Measurements from ENCODE around the gene YARS1. TPM values are rescaled to one million over a fixed set of nuclear protein-coding genes. Genes with fewer than 3 reads are reported as not detected.

YARS1 gene
- total RNA-seq (10 to 100 TPM; 31.6 to 94.0 TPM), polyA plus RNA-seq (10 to 100 TPM; 39.3 to 65.8 TPM)

DNA sequence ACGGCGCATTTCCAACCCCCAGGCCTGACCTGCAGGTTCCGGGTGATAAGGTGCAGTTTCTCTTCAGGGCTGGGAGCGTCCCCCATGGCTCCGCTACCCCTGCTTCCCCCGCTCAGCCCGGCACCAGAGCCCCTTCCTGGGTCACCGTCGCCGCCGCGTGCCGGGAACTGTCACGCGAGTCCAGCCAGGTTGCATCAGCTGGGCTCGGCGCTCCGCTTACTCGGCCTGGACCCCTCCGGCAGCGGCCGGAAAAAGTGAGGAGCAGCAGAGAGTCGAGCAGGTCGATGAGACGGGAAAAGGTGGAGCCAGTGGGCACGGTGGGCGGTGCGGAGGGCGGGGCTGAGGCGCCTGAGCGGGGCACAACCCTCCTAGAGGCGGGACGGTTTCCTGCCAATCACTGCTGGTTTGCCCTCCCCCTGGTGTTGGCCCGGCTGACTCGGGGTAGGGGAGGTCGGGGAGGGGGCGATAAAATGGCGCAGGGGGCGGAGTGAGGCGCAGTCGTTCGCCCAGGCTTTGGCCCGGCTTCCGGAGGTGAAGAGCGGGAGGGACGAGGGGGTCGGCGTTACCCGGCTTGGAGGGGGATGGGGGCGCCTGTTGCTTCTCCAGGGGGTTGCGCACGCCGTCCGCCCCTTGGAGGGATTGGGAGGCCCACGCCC lies at the start of gene YARS1, which contains the start of gene S100PBP:
YARS1 (minus strand) TSS at position 200 of the 656 bp plus-strand sequence; CDS start at position 86, 114 bp downstream.
S100PBP (plus strand) TSS at position 495 of the 656 bp plus-strand sequence. CDS start 8,447 bp downstream, outside the sequence.
- Histone ChIP-seq H3K9ac (ENCODE audit: low read depth in 1 of 2, low read length in 2 of 2) (peak within 1 kb of the TSS; percentile 69 to 91), H3K27ac (ENCODE audit: low read depth in 1 of 2, low read length in 2 of 2) (peak within 1 kb of the TSS; percentile 85 to 97), H3K4me1 (ENCODE audit: control insufficient read depth in 4 of 4, insufficient read depth in 4 of 4, low read length in 3 of 4) (peaks cover 0 to 29% (median 15%) of the 10 kb centered on the region in 4 donors), H3K36me3 (ENCODE audit: control insufficient read depth in 4 of 4, insufficient read depth in 3 of 4, low read depth in 1 of 4, low read length in 3 of 4) (no peaks in the 10 kb centered on the region), H3K4me3 (ENCODE audit: low read depth in 1 of 3, low read length in 3 of 3) (peak within 1 kb of the TSS; percentile 79 to 84 (median 84)), H3K27me3 (ENCODE audit: control insufficient read depth in 4 of 4, insufficient read depth in 4 of 4, low read length in 3 of 4) (no peaks in the 10 kb centered on the region), H3K9me3 (ENCODE audit: control insufficient read depth in 4 of 4, low read length in 3 of 4) (no peaks in the 10 kb centered on the region)
- WGBS, result under 1% methylated on average over 55 of the region's 55 CpGs
- peak; percentile 64 for TF ChIP-seq NR2F2 (IDR thresholded peaks at IDR 0.05)
- TF ChIP-seq RAD21 (IDR thresholded peaks at IDR 0.05), result peak; percentile 24 to 48
- TF ChIP-seq, protein P1, sequence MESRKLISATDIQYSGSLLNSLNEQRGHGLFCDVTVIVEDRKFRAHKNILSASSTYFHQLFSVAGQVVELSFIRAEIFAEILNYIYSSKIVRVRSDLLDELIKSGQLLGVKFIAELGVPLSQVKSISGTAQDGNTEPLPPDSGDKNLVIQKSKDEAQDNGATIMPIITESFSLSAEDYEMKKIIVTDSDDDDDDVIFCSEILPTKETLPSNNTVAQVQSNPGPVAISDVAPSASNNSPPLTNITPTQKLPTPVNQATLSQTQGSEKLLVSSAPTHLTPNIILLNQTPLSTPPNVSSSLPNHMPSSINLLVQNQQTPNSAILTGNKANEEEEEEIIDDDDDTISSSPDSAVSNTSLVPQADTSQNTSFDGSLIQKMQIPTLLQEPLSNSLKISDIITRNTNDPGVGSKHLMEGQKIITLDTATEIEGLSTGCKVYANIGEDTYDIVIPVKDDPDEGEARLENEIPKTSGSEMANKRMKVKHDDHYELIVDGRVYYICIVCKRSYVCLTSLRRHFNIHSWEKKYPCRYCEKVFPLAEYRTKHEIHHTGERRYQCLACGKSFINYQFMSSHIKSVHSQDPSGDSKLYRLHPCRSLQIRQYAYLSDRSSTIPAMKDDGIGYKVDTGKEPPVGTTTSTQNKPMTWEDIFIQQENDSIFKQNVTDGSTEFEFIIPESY (IDR thresholded peaks at IDR 0.05), result peak; percentile 75
- peak; percentile 99 for TF ChIP-seq ATF3 (IDR thresholded peaks at IDR 0.05)
- no peak for TF ChIP-seq HNF4G (IDR thresholded peaks at IDR 0.05)
- peak; percentile 94 for TF ChIP-seq SP1 (IDR thresholded peaks at IDR 0.05)
- peak; percentile 86 for TF ChIP-seq REST (IDR thresholded peaks at IDR 0.05)
- peak; percentile 61 to 72 for TF ChIP-seq HNF4A (conservative IDR thresholded peaks at IDR 0.05)
- TF ChIP-seq, protein P2, sequence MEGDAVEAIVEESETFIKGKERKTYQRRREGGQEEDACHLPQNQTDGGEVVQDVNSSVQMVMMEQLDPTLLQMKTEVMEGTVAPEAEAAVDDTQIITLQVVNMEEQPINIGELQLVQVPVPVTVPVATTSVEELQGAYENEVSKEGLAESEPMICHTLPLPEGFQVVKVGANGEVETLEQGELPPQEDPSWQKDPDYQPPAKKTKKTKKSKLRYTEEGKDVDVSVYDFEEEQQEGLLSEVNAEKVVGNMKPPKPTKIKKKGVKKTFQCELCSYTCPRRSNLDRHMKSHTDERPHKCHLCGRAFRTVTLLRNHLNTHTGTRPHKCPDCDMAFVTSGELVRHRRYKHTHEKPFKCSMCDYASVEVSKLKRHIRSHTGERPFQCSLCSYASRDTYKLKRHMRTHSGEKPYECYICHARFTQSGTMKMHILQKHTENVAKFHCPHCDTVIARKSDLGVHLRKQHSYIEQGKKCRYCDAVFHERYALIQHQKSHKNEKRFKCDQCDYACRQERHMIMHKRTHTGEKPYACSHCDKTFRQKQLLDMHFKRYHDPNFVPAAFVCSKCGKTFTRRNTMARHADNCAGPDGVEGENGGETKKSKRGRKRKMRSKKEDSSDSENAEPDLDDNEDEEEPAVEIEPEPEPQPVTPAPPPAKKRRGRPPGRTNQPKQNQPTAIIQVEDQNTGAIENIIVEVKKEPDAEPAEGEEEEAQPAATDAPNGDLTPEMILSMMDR (IDR thresholded peaks at IDR 0.05; ENCODE audit: low read depth, low read length, missing input control), result no peak
- peak; percentile 29 to 86 for TF ChIP-seq EGR1 (IDR thresholded peaks at IDR 0.05; ENCODE audit: low read depth in 2 of 2)
- TF ChIP-seq JUND (IDR thresholded peaks at IDR 0.05), result peak; percentile 91 to 94
- peak; percentile 93 for TF ChIP-seq YY1 (IDR thresholded peaks at IDR 0.05)
- peak; percentile 33 for TF ChIP-seq TAF1 (conservative IDR thresholded peaks at IDR 0.05)
- TF ChIP-seq, protein P3, sequence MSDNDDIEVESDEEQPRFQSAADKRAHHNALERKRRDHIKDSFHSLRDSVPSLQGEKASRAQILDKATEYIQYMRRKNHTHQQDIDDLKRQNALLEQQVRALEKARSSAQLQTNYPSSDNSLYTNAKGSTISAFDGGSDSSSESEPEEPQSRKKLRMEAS (IDR thresholded peaks at IDR 0.05), result peak; percentile 96
- no peak for TF ChIP-seq FOXA2 (IDR thresholded peaks at IDR 0.05)
- TF ChIP-seq RXRA (IDR thresholded peaks at IDR 0.05), result peak; percentile 64 to 68
- TF ChIP-seq GABPA (IDR thresholded peaks at IDR 0.05 in 1 of 2, conservative IDR thresholded peaks at IDR 0.05 in 1 of 2), result peak; percentile 15 to 84
- peak; percentile 78 for TF ChIP-seq FOXA1 (IDR thresholded peaks at IDR 0.05)
- DNase-seq (ENCODE audit: low spot score), result peak; percentile 100

All from liver (tissue), 9 donors.